K562 (cell line): Measurements from ENCODE around the gene KRTAP4-16. TPM values are rescaled to one million over a fixed set of nuclear protein-coding genes. Genes with fewer than 3 reads are reported as not detected.

Source experiments
- EHMT2 ChIP-seq: fragments of 450-650 bp; IDR thresholded peaks from 2 replicates; pipeline ENCODE4 v1.6.1; 2018; ENCODE audit warnings: antibody characterized with exemption
- ILK ChIP-seq: fragments of 450-650 bp; IDR thresholded peaks from 2 replicates; pipeline ENCODE4 v1.6.1; 2016; ENCODE audit warnings: missing genetic modification characterization, low read depth, mild to moderate bottlenecking, missing compliant biosample characterization, moderate library complexity, borderline replicate concordance
- KLF16 ChIP-seq: IDR thresholded peaks from 2 replicates; pipeline ENCODE4 v1.6.1; 2016; ENCODE audit warnings: antibody characterized with exemption
- MAFG ChIP-seq: fragments of 450-650 bp; conservative IDR thresholded peaks from 2 replicates; pipeline ENCODE4 v1.6.1; 2016; ENCODE audit warnings: missing genetic modification characterization, missing compliant biosample characterization
- MYNN ChIP-seq, 2 experiments: sonication (generic); formaldehyde crosslinking in 1 of 2; IDR thresholded peaks; 2 replicates each; pipeline versions ENCODE4 v1.5.0 to v1.6.1; 2016 to 2020; ENCODE audit warnings: antibody characterized with exemption in 1 of 2, missing genetic modification reagents in 1 of 2
- PHTF2 ChIP-seq: fragments of 250-450 bp; sonication (Bioruptor Pico); IDR thresholded peaks from 2 replicates; pipeline ENCODE4 v1.5.0; 2021; ENCODE audit warnings: mild to moderate bottlenecking
- RBM22 ChIP-seq: fragments of 200-400 bp; formaldehyde crosslinking; IDR thresholded peaks from 2 replicates; pipeline ENCODE4 v1.6.1; 2018; ENCODE audit warnings: low read length, low read depth; ENCODE audit not compliant: poor library complexity, severe bottlenecking
- SMARCA5 ChIP-seq: fragments of 450-650 bp; IDR thresholded peaks from 2 replicates; pipeline ENCODE4 v1.6.1; 2016
- TFAP4 ChIP-seq: sonication (generic); formaldehyde crosslinking; IDR thresholded peaks from 2 replicates; pipeline ENCODE4 v1.8.0; 2022; ENCODE audit warnings: missing genetic modification reagents, mild to moderate bottlenecking, moderate library complexity, borderline replicate concordance
- ZNF282 ChIP-seq: sonication (generic); formaldehyde crosslinking; IDR thresholded peaks from 2 replicates; pipeline ENCODE4 v1.8.1; 2023; ENCODE audit warnings: missing genetic modification reagents
- ZNF347 ChIP-seq: fragments of 450-650 bp; formaldehyde crosslinking; IDR thresholded peaks from 2 replicates; pipeline ENCODE4 v1.4.0; 2020; ENCODE audit warnings: low read depth, mild to moderate bottlenecking, moderate library complexity
- ZNF79 ChIP-seq: fragments of 250-450 bp; sonication (Bioruptor Pico); IDR thresholded peaks from 2 replicates; pipeline ENCODE4 v1.4.0; 2020; ENCODE audit warnings: low read depth, mild to moderate bottlenecking, moderate library complexity
- polyA plus RNA-seq, 8 experiments: library from polyadenylated mRNA; depleted of rRNA in 4 of 8; stranded (reverse) in 5 of 8; unstranded in 3 of 8; fragments of >200 nt; fragmentation: Nextera tagmentation in 2 of 8; fragmentation: Illumina TruSeq in 1 of 8; extraction: Ambion mirVana in 2 of 8; extraction: Trizol in 1 of 8; gene quantifications; 2 replicates each; pipeline versions ENCODE4 v1.2.1 to v1.2.3, GENCODE V29; 2011 to 2014; ENCODE audit warnings: inconsistent platforms in 1 of 8, missing spikeins in 1 of 8
- total RNA-seq, 7 experiments: library from RNA; depleted of rRNA in 6 of 7; stranded (reverse); fragments of >200 nt in 6 of 7; fragmentation: Illumina TruSeq in 2 of 7; extraction: Trizol in 2 of 7; gene quantifications; 2 replicates each; pipeline versions ENCODE4 v1.2.1 to v1.2.3, GENCODE V29; 2011 to 2021; ENCODE audit warnings: low replicate concordance in 1 of 7
- TF ChIP-seq, protein P1 (sequence below): fragments of 450-650 bp; IDR thresholded peaks from 2 replicates; pipeline ENCODE4 v1.6.1; 2016; ENCODE audit warnings: antibody characterized with exemption
- TF ChIP-seq, protein P2 (sequence below): fragments of 450-650 bp; IDR thresholded peaks from 2 replicates; pipeline ENCODE4 v1.6.1; 2016; ENCODE audit warnings: mild to moderate bottlenecking, moderate library complexity

KRTAP4-16 gene
- total and polyA plus RNA-seq, 9 of the 15 experiments (the other 6 are each of a cell fraction or from before 2014, with no cell fraction given) = not detected

DNA sequence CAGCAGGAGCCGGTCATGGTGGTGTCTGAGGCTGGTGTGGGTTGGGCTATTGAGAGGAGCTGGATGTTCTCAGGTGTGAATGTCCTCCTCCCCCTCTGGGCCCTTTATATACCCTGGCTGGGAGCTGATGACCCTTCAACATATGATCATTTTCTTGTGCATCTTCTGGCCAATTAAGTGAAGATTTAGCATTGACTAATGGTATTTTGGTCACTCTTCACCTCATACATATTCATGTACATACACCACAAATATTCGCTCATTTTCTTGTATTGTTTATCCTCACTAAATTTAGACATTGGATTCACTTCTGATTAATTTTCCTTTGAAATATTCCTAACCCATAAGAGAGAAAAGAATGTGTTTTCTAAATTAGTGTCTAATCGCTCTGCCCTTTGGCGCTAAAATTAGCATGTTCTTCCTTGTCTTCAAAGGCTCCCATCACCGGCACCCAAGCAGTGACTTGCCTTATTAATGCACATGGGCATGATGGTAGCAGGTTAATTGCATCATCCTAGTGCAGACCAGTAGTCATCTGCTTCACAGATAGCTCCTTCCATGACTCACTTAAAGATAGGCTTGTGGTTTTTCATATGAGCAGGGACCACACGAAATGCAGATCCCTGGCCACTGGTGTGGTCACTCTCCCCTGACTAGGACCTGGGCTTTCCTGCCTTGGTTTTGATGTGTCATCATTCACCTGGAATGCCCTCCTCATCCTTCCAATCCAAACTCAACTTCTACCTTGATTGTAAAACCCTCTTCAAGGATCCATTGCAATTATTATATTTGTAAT lies 36.0 kb downstream of the KRTAP4-16 start, which contains the start of gene KRTAP2-4 (continued):
- no peak for TF ChIP-seq KLF16
- TF ChIP-seq MAFG = peak; percentile 75
- TF ChIP-seq ZNF79 (CRISPR knock-in tag) = peak; percentile 35; the same call in 1 of the 2 replicates
- TF ChIP-seq, protein P1, sequence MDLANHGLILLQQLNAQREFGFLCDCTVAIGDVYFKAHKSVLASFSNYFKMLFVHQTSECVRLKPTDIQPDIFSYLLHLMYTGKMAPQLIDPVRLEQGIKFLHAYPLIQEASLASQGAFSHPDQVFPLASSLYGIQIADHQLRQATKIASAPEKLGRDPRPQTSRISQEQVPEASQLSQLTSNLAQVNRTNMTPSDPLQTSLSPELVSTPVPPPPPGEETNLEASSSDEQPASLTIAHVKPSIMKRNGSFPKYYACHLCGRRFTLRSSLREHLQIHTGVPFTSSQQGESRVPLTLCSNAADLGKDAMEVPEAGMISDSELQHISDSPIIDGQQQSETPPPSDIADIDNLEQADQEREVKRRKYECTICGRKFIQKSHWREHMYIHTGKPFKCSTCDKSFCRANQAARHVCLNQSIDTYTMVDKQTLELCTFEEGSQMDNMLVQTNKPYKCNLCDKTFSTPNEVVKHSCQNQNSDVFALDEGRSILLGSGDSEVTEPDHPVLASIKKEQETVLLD = no peak
- TF ChIP-seq ILK = no peak
- no peak for TF ChIP-seq RBM22
- TF ChIP-seq TFAP4 (CRISPR knock-in tag) = peak; percentile 43
- peak; percentile 83 for TF ChIP-seq EHMT2
- no peak for TF ChIP-seq ZNF282 (CRISPR knock-in tag)
- TF ChIP-seq SMARCA5 = no peak
- peak; percentile 45; the same call in 1 of the 2 replicates for TF ChIP-seq MYNN (IDR thresholded peaks at IDR 0.05)
- no peak for TF ChIP-seq MYNN (CRISPR knock-in tag; IDR thresholded peaks at IDR 0.05)
- TF ChIP-seq, protein P2, sequence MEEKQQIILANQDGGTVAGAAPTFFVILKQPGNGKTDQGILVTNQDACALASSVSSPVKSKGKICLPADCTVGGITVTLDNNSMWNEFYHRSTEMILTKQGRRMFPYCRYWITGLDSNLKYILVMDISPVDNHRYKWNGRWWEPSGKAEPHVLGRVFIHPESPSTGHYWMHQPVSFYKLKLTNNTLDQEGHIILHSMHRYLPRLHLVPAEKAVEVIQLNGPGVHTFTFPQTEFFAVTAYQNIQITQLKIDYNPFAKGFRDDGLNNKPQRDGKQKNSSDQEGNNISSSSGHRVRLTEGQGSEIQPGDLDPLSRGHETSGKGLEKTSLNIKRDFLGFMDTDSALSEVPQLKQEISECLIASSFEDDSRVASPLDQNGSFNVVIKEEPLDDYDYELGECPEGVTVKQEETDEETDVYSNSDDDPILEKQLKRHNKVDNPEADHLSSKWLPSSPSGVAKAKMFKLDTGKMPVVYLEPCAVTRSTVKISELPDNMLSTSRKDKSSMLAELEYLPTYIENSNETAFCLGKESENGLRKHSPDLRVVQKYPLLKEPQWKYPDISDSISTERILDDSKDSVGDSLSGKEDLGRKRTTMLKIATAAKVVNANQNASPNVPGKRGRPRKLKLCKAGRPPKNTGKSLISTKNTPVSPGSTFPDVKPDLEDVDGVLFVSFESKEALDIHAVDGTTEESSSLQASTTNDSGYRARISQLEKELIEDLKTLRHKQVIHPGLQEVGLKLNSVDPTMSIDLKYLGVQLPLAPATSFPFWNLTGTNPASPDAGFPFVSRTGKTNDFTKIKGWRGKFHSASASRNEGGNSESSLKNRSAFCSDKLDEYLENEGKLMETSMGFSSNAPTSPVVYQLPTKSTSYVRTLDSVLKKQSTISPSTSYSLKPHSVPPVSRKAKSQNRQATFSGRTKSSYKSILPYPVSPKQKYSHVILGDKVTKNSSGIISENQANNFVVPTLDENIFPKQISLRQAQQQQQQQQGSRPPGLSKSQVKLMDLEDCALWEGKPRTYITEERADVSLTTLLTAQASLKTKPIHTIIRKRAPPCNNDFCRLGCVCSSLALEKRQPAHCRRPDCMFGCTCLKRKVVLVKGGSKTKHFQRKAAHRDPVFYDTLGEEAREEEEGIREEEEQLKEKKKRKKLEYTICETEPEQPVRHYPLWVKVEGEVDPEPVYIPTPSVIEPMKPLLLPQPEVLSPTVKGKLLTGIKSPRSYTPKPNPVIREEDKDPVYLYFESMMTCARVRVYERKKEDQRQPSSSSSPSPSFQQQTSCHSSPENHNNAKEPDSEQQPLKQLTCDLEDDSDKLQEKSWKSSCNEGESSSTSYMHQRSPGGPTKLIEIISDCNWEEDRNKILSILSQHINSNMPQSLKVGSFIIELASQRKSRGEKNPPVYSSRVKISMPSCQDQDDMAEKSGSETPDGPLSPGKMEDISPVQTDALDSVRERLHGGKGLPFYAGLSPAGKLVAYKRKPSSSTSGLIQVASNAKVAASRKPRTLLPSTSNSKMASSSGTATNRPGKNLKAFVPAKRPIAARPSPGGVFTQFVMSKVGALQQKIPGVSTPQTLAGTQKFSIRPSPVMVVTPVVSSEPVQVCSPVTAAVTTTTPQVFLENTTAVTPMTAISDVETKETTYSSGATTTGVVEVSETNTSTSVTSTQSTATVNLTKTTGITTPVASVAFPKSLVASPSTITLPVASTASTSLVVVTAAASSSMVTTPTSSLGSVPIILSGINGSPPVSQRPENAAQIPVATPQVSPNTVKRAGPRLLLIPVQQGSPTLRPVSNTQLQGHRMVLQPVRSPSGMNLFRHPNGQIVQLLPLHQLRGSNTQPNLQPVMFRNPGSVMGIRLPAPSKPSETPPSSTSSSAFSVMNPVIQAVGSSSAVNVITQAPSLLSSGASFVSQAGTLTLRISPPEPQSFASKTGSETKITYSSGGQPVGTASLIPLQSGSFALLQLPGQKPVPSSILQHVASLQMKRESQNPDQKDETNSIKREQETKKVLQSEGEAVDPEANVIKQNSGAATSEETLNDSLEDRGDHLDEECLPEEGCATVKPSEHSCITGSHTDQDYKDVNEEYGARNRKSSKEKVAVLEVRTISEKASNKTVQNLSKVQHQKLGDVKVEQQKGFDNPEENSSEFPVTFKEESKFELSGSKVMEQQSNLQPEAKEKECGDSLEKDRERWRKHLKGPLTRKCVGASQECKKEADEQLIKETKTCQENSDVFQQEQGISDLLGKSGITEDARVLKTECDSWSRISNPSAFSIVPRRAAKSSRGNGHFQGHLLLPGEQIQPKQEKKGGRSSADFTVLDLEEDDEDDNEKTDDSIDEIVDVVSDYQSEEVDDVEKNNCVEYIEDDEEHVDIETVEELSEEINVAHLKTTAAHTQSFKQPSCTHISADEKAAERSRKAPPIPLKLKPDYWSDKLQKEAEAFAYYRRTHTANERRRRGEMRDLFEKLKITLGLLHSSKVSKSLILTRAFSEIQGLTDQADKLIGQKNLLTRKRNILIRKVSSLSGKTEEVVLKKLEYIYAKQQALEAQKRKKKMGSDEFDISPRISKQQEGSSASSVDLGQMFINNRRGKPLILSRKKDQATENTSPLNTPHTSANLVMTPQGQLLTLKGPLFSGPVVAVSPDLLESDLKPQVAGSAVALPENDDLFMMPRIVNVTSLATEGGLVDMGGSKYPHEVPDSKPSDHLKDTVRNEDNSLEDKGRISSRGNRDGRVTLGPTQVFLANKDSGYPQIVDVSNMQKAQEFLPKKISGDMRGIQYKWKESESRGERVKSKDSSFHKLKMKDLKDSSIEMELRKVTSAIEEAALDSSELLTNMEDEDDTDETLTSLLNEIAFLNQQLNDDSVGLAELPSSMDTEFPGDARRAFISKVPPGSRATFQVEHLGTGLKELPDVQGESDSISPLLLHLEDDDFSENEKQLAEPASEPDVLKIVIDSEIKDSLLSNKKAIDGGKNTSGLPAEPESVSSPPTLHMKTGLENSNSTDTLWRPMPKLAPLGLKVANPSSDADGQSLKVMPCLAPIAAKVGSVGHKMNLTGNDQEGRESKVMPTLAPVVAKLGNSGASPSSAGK = peak; percentile 95
- TF ChIP-seq PHTF2 (CRISPR knock-in tag) = no peak
- no peak for TF ChIP-seq ZNF347
